ENCODE measurements around the gene DLX3. TPM values are rescaled to one million over a fixed set of nuclear protein-coding genes. Genes with fewer than 3 reads are reported as not detected.

DLX3 gene
- polyA plus RNA-seq, 2 of the 4 experiments (the other 2 are of a cell fraction) = 0.17 TPM; not detected in 1

DNA sequence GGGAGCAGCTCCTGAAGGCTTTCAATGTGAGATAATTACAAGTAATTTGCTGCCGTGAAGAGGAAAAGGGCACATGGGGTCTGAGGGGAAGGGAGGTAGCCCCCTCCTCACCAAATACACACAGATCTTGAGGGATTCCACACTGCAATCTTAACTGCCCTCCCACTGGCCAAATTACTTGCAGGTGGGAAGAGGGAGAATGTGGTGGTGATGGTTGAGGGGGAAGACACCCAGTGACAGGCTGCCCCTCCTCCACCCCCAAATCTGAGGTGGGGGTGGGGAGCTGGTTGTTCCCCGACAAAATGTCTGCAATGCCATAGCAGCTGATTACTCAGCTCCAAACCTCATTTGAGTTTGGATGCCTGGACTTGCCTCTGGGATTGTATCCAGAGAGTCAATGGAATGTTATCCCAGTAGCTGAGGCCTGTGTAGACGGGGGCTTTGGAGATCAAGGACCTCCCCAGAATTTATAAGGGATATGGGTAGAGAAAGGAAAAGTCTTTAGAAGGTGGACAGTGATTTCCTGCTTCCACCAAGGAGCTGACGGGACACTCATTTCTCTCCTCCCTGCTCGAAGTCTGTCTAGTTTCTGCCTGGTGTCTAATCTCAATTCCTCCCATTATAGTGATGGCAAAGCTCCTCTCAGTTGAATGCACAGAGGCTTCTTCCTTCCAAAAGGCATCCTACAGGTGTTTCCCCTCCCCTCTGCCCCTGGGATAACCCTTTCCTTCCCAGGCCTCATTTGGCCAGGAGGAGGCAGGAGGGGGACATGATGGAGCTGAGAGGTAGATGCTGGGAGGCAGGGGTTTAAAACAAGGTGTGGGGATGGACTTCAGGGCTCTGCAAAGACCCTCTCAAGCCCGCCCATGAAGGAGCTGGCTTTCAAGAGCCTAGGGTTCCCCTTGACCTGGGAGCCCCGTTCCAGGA is 17.3 kb downstream of the DLX3 start:
- CTCF ChIA-PET = interaction anchor here (1.0 to 82.2 kb wide), 12 partner anchors 9 to 421 kb away, joined by 3 to 2613 read pairs (median 6); partner anchors contain the start of genes DLX3 and TAC4
- no peak for DNase-seq (ENCODE audit: low read depth in 1 of 2, low spot score in 1 of 2)
- TF ChIP-seq NFE2L2 (conservative IDR thresholded peaks at IDR 0.05; ENCODE audit: low read length) (no peak), CEBPB (IDR thresholded peaks at IDR 0.05) (no peak), ZNF302 (CRISPR knock-in tag; IDR thresholded peaks at IDR 0.05) (no peak), RFX5 (IDR thresholded peaks at IDR 0.05) (no peak), MAFK (IDR thresholded peaks at IDR 0.05; ENCODE audit: partially characterized antibody) (no peak), HMGXB4 (CRISPR knock-in tag; IDR thresholded peaks at IDR 0.05; ENCODE audit: borderline replicate concordance) (no peak), CHD2 (IDR thresholded peaks at IDR 0.05; ENCODE audit: low read length, partially characterized antibody) (no peak), PHF8 (IDR thresholded peaks at IDR 0.05; ENCODE audit: borderline replicate concordance, low read depth) (no peak), EHF (CRISPR knock-in tag; IDR thresholded peaks at IDR 0.05) (no peak), NR3C1 (IDR thresholded peaks at IDR 0.05) (no peak), EP300 (IDR thresholded peaks at IDR 0.05) (no peak), SMC3 (IDR thresholded peaks at IDR 0.05) (no peak), ZSCAN20 (CRISPR knock-in tag; IDR thresholded peaks at IDR 0.05) (no peak), BHLHE40 (IDR thresholded peaks at IDR 0.05; ENCODE audit: low read depth, low read length) (no peak), ESRRA (IDR thresholded peaks at IDR 0.05; ENCODE audit: borderline replicate concordance, low read length) (no peak)
- TF ChIP-seq, protein P1, sequence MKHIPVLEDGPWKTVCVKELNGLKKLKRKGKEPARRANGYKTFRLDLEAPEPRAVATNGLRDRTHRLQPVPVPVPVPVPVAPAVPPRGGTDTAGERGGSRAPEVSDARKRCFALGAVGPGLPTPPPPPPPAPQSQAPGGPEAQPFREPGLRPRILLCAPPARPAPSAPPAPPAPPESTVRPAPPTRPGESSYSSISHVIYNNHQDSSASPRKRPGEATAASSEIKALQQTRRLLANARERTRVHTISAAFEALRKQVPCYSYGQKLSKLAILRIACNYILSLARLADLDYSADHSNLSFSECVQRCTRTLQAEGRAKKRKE (CRISPR knock-in tag; IDR thresholded peaks at IDR 0.05; ENCODE audit: low read depth) = no peak
- TF ChIP-seq, protein P2, sequence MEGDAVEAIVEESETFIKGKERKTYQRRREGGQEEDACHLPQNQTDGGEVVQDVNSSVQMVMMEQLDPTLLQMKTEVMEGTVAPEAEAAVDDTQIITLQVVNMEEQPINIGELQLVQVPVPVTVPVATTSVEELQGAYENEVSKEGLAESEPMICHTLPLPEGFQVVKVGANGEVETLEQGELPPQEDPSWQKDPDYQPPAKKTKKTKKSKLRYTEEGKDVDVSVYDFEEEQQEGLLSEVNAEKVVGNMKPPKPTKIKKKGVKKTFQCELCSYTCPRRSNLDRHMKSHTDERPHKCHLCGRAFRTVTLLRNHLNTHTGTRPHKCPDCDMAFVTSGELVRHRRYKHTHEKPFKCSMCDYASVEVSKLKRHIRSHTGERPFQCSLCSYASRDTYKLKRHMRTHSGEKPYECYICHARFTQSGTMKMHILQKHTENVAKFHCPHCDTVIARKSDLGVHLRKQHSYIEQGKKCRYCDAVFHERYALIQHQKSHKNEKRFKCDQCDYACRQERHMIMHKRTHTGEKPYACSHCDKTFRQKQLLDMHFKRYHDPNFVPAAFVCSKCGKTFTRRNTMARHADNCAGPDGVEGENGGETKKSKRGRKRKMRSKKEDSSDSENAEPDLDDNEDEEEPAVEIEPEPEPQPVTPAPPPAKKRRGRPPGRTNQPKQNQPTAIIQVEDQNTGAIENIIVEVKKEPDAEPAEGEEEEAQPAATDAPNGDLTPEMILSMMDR (IDR thresholded peaks at IDR 0.05) = no peak
- 45% methylated on average over 7 of the region's 7 CpGs for WGBS (ENCODE audit: missing lambda C conversion rate)
- no peak for ATAC-seq
- no peaks in the 10 kb centered on the region for H3K9me3 ChIP-seq
- no peaks in the 10 kb centered on the region for H3K4me1 ChIP-seq
- POLR2A ChIA-PET = interaction anchor here (0.6 kb wide), 1 partner anchor 15 kb away, joined by 3 read pairs; no protein-coding TSS in a partner anchor
- no peak overlapping the region for H3K4me3 ChIP-seq
- no peak for FAIRE-seq
- no peak overlapping the region for H3K4me2 ChIP-seq
- H3K27ac ChIP-seq = no peak overlapping the region

DNA sequence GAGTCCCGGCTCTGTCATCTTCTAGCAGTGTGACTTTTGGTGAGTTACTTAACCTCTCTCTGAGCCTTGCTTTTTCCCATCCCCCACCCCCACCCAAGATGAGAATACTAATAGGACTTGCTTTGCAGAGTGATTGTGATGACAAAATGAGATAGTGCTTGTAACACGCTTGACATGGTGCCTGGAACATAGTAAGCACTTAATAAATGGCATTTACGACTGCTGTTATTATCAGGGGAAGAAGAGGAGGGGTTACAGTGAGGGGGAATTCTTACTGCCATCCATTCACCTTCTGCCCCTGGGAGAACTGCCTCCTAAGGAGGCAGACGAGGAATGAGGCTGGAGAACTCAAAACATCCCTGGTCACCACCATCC is 18.2 kb downstream of the DLX3 start:
- H3K4me3 ChIP-seq = no peak overlapping the region
- WGBS (ENCODE audit: missing lambda C conversion rate) = 75% methylated on average over 4 of the region's 4 CpGs
- no peak for ATAC-seq
- CTCF ChIA-PET = interaction anchor here (0.6 to 82.2 kb wide), 8 partner anchors 9 to 406 kb away, joined by 3 to 2613 read pairs (median 8); partner anchors contain the start of genes DLX3 and TAC4
- DNase-seq (ENCODE audit: low read depth in 1 of 2, low spot score in 1 of 2) = no peak
- no peak for TF ChIP-seq SMC3 (IDR thresholded peaks at IDR 0.05)
- no peak for TF ChIP-seq HEYL (CRISPR knock-in tag; IDR thresholded peaks at IDR 0.05)
- no peak for TF ChIP-seq CBX8 (IDR thresholded peaks at IDR 0.05)
- TF ChIP-seq CHD4 (IDR thresholded peaks at IDR 0.05; ENCODE audit: borderline replicate concordance) = no peak
- TF ChIP-seq HOXB13 (CRISPR knock-in tag; IDR thresholded peaks at IDR 0.05; ENCODE audit: low read depth) = no peak
- no peak for TF ChIP-seq CBX2 (IDR thresholded peaks at IDR 0.05; ENCODE audit: borderline replicate concordance, low read depth)
- no peak for TF ChIP-seq NPAS2 (CRISPR knock-in tag; IDR thresholded peaks at IDR 0.05; ENCODE audit: borderline replicate concordance)
- TF ChIP-seq KDM1A (IDR thresholded peaks at IDR 0.05; ENCODE audit: low read depth) = no peak
- TF ChIP-seq SREBF2 (IDR thresholded peaks at IDR 0.05) = no peak
- no peak for TF ChIP-seq TFCP2L1 (CRISPR knock-in tag; IDR thresholded peaks at IDR 0.05)
- no peak for TF ChIP-seq EP300 (IDR thresholded peaks at IDR 0.05)
- no peak for TF ChIP-seq ZFP36 (IDR thresholded peaks at IDR 0.05; ENCODE audit: borderline replicate concordance, partially characterized antibody)
- TF ChIP-seq POLR2AphosphoS2 (conservative IDR thresholded peaks at IDR 0.05; ENCODE audit: low read length) = no peak
- TF ChIP-seq HMGXB4 (CRISPR knock-in tag; IDR thresholded peaks at IDR 0.05; ENCODE audit: borderline replicate concordance) = no peak
- no peak for TF ChIP-seq POLR2A (IDR thresholded peaks at IDR 0.05; ENCODE audit: low read length)
- no peak for TF ChIP-seq FOSL2 (IDR thresholded peaks at IDR 0.05)
- no peak for TF ChIP-seq FOSL2 (CRISPR knock-in tag; IDR thresholded peaks at IDR 0.05)
- no peak for TF ChIP-seq RNF2 (IDR thresholded peaks at IDR 0.05; ENCODE audit: borderline replicate concordance, low read depth)
- H3K9me3 ChIP-seq = no peaks in the 10 kb centered on the region
- no peaks in the 10 kb centered on the region for H3K4me1 ChIP-seq
- no peak for FAIRE-seq
- POLR2A ChIA-PET = interaction anchor here (0.7 kb wide), 1 partner anchor 197 kb away, joined by 5 read pairs; no protein-coding TSS in a partner anchor
- no peak overlapping the region for H3K4me2 ChIP-seq
- H3K27ac ChIP-seq = no peak overlapping the region

All from A549 (cell line).